Measurements from ENCODE around the gene KIAA0753. TPM values are rescaled to one million over a fixed set of nuclear protein-coding genes. Genes with fewer than 3 reads are reported as not detected.
A peak's percentile ranks its signal among the peaks of the same experiment; 100 is the strongest.
"Not testable (repeated sequence)": the region's sequence is repeated elsewhere in the genome, so short reads cannot be mapped to it uniquely, and the experiment has no call there.

Gene KIAA0753
- total RNA-seq, 1 donor: 10.8 TPM

- DNase-seq (ENCODE audit: low read depth in 2 of 3, low spot score in 2 of 3): no peak
Measured at GRCh38 chr17:6573982-6574686, 66.4 kb downstream of the KIAA0753 start.

- not testable (repeated sequence) for DNase-seq (ENCODE audit: low read depth in 2 of 3, low spot score in 2 of 3)
Measured at GRCh38 chr17:6573495-6573894, 67.0 kb downstream of the KIAA0753 start.

- DNase-seq (ENCODE audit: low read depth in 2 of 3, low spot score in 2 of 3): no peak
Measured at GRCh38 chr17:6572972-6573370, 67.5 kb downstream of the KIAA0753 start.

- DNase-seq (ENCODE audit: low read depth in 2 of 3, low spot score in 2 of 3): no peak
Measured at GRCh38 chr17:6571452-6571781, 69.1 kb downstream of the KIAA0753 start.

GRCh38 chr17:6570731-6571451 is 69.6 kb downstream of the KIAA0753 start:
- DNase-seq (ENCODE audit: low read depth in 2 of 3, low spot score in 2 of 3): no peak

- DNase-seq (ENCODE audit: low read depth in 2 of 3, low spot score in 2 of 3): no peak
Measured at GRCh38 chr17:6569370-6570285, 70.9 kb downstream of the KIAA0753 start.

GRCh38 chr17:6568184-6568758 is 72.2 kb downstream of the KIAA0753 start:
- no peak for DNase-seq (ENCODE audit: low read depth in 2 of 3, low spot score in 2 of 3)

GRCh38 chr17:6567528-6568183 is 72.9 kb downstream of the KIAA0753 start:
- DNase-seq (ENCODE audit: low read depth in 2 of 3, low spot score in 2 of 3): no peak

GRCh38 chr17:6561446-6561845 is 79.1 kb downstream of the KIAA0753 start:
- DNase-seq (ENCODE audit: low read depth in 2 of 3, low spot score in 2 of 3): no peak

- no peak for DNase-seq (ENCODE audit: low read depth in 2 of 3, low spot score in 2 of 3)
Measured at GRCh38 chr17:6560496-6560895, 80.0 kb downstream of the KIAA0753 start.

GRCh38 chr17:6559753-6560215 is 80.7 kb downstream of the KIAA0753 start:
- no peak for DNase-seq (ENCODE audit: low read depth in 2 of 3, low spot score in 2 of 3)

- DNase-seq (ENCODE audit: low read depth in 2 of 3, low spot score in 2 of 3): no peak
Measured at GRCh38 chr17:6558932-6559752, 81.4 kb downstream of the KIAA0753 start.

GRCh38 chr17:6558276-6558675 is 82.2 kb downstream of the KIAA0753 start:
- DNase-seq (ENCODE audit: low read depth in 2 of 3, low spot score in 2 of 3): no peak

- DNase-seq (ENCODE audit: low read depth in 2 of 3, low spot score in 2 of 3): no peak
Measured at GRCh38 chr17:6557040-6557438, 83.5 kb downstream of the KIAA0753 start.

GRCh38 chr17:6556121-6557039 is 84.1 kb downstream of the KIAA0753 start, which contains the start of gene PITPNM3:
PITPNM3 (minus strand) TSS chr17:6556555; CDS start chr17:6556406, 149 bp downstream.
- DNase-seq (ENCODE audit: low read depth in 2 of 3, low spot score in 2 of 3): no peak

- peak in 2 of 3 donors; percentile 58 to 69 for DNase-seq (ENCODE audit: low read depth in 2 of 3, low spot score in 2 of 3)
Measured at GRCh38 chr17:6555331-6556120, 85.0 kb downstream of the KIAA0753 start.

- DNase-seq (ENCODE audit: low read depth in 2 of 3, low spot score in 2 of 3): no peak
Measured at GRCh38 chr17:6554871-6555330, 85.6 kb downstream of the KIAA0753 start.

Measured in hematopoietic multipotent progenitor cell (in vitro differentiated cells).